Stimulated activated CD8-positive, alpha-beta memory T cell treated with anti-CD3 and anti-CD28 coated beads, Interleukin-7, amount 100 ng/mL, for 48 hours (primary cell): Measurements from ENCODE around the gene YAF2.
"Not testable (repeated sequence)": the region's sequence is repeated elsewhere in the genome, so short reads cannot be mapped to it uniquely, and the experiment has no call there.

ENCODE experiments used
- DNase-seq, 2 donors: peaks; one replicate each; pipeline ENCODE4 v3.0.0-alpha.2; 2020; ENCODE audit warnings: low read depth in 1 of 2; ENCODE audit errors: extremely low read depth in 1 of 2

Gene YAF2

GRCh38 chr12:42255221-42255865 is 17.3 kb upstream of the YAF2 start:
- no peak for DNase-seq

DNA sequence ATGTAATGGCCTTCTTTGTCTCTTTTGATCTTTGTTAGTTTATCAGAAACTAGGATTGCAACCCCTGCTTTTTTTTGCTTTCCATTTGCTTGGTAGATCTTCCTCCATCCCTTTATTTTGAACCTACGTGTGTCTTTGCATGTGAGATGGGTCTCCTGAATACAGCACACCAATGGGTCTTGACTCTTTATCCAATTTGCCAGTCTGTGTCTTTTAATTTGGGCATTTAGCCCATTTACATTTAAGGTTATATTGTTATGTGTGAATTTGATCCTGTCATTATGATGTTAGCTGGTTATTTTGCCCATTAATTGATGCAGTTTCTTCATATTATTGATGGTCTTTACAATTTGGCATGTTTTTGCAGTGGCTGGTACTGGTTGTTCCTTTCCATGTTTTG is 14.6 kb upstream of the YAF2 start:
- DNase-seq, result not testable (repeated sequence)

GRCh38 chr12:42249033-42249432 is 11.0 kb upstream of the YAF2 start:
- DNase-seq, result not testable (repeated sequence)

- no peak for DNase-seq
Observed at GRCh38 chr12:42240131-42240750, 2.2 kb upstream of the YAF2 start.

GRCh38 chr12:42237853-42238239 is 202 bp downstream of the YAF2 start:
- no peak for DNase-seq

DNA sequence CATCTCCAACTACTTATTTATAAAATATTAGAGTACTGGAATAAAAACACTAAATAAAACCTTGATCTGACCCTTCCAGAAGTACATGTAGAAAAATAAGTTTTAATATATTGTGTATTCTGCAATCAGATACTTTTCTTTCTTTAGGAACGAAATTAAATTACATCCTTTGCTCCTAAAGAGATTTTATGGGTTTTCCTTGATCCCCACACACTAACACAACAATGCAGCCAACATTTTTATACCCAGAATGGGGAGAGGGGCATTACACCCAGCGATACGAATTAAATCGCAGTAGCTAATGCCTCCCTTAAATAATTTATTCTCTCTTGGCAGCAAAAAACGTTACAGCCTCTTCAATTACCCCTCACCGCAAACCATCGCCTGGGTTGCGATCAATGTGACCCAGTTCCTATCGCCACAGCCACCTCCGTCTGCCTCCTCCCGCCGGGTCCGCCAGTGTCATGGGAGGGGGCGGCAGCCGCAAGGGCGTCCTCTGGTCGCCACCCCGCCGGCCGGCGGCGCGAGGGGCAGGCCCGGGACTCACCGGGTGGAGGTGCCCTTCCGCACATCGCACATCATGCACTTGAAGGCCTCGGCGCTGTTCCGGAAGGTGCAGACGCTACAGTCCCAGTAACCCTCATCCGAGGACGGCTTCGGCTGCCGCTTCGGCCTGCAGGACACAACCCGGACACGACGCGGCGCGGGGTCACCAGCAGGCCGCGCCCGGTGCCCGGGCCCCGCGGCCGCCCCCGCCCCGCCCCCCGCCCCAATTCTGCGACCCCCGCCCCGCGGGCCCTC is 796 bp downstream of the YAF2 start:
- DNase-seq, result peak; percentile 49 to 63

DNA sequence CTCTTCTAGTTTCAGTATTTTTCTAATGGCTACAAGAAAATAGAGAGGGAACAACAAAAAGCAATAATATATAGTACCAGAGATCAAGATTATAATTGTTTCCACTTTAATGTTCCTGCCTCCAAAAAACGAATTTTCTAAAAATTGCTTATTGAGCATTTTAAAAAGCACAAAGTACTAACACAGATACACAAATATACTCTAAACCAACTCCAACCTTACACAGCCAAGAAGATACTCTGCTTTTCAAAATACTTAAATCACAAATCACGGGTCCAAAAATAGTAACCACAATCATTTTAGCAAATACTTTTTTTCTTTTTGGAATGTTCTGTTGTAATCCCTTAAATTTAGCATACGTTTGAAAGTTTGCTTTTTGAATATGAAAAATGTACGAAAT is 2.0 kb downstream of the YAF2 start:
- DNase-seq, result no peak

DNA sequence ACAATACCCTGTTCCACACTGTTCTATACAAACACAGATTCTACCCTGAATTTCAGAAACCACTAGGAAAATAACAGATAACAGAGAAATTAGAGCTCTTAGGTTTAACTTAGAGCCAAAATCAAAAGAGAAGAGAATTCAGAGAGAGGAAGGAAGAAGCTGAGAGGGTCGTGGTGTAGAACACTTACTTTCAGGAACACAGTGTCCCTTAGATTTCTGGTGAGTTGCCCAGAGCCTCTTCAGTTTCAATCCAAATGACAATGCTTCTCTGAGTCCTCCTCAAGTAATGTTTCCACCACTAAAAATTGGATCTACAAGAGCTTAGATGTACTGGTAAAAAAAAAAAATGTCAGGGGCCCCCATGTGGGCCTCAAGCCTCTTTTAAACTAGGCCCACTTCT is 2.6 kb downstream of the YAF2 start:
- DNase-seq, result no peak

DNA sequence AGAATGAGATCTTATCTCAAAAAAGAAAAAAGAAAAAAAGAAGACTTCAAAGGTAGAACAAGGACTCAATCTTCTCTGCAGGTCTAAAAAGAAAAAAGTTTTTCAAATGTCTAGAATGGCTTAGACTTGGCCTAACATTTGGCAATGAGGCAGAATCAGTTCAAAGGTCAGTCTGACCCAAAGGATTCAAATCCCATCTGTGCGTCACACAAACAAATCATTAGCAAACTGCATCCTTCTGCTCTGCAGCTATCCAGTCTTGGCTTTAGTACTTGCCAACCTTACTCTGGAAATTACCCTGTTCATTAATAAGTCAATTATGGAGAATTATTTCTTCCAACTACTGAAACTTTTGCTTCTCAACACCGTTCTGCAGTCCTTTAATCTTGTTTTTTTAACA is 3.1 kb downstream of the YAF2 start:
- no peak for DNase-seq

DNA sequence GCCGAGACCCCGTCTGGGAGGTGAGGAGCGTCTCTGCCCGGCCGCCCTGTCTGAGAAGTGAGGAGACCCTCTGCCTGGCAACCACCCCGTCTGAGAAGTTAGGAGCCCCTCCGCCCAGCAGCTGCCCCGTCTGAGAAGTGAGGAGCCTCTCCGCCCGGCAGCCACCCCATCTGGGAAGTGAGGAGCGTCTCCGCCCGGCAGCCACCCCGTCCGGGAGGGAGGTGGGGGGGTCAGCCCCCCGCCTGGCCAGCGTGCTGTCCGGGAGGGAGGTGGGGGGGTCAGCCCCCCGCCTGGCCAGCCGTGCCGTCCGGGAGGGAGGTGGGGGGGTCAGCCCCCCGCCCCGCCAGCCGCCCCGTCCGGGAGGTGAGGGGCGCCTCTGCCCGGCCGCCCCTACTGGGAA is 10.5 kb downstream of the YAF2 start:
- DNase-seq, result not testable (repeated sequence)

DNA sequence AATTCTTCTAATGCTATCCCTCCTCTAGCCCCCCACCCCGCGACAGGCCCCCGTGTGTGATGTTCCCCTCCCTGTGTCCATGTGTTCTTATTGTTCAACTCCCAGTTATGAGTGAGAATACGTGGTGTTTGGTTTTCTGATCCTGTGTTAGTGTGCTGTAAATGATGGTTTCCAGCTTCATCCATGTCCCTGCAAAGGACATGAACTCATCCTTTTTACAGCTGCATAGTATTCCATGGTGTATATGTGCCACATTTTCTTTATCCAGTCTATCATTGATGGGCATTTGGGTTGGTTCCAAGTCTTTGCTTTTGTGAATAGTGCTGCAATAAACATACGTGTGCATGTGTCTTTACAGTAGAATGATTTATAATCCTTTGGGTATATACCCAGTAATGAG is 13.5 kb downstream of the YAF2 start:
- DNase-seq, result not testable (repeated sequence)

DNA sequence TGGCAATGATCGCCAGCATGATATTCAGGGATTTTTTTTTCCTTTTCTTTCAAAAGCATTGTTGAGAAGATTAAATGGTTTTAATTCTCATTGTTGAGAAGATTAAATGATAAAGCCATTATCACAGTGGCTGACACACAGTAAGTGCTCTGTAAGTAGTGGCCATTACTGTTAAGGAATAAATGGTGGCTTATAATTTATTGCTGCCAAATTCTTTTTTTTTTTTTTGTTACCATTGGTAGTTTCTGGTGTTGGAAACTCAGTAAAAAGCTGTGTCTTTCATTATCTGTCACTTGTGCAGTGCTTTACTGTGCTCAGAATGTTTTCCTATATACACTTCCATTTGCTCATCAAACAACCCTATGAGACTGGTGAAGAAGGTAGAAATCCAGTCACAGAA is 15.3 kb downstream of the YAF2 start:
- no peak for DNase-seq

DNA sequence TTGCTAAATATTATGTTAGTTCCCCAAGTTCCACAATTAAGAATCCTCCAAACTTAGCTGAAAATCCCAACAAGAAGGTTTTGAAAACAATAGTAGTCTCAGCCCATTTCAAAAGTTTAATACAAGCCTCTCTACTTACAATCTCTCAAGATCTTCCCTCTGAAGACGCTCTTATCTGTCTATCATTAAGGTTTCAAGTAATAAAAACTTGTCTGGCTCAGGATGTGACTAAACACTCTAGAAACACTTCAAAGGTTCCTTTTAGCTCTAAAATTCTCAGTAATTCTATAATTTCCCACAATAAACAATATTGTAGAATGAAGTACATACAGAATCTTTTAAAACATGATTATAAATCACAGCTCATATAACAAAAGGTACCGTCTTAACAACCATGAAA is 16.3 kb downstream of the YAF2 start:
- DNase-seq, result no peak

- DNase-seq, result no peak
Observed at GRCh38 chr12:42217656-42218055, 20.4 kb downstream of the YAF2 start.

DNA sequence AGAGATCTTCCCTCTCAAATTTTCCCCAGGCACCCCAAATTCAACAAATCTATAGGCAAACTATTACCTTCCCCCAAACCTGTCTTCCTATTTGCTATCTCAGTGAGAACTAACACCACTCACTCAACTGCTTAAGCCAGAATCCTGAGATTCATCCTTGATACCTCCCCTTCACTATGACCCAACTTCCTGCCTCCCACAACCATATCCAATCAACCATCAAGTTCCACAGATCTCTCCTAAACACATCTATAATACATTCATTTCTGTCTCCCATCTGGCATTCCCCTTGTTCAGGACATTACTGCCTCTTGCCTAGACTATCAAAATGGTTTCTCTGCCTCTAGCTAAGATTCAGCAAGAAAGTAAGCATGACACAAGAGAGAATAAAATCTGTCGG is 21.3 kb downstream of the YAF2 start:
- no peak for DNase-seq

GRCh38 chr12:42215759-42216158 is 22.3 kb downstream of the YAF2 start:
- DNase-seq, result not testable (repeated sequence)

DNA sequence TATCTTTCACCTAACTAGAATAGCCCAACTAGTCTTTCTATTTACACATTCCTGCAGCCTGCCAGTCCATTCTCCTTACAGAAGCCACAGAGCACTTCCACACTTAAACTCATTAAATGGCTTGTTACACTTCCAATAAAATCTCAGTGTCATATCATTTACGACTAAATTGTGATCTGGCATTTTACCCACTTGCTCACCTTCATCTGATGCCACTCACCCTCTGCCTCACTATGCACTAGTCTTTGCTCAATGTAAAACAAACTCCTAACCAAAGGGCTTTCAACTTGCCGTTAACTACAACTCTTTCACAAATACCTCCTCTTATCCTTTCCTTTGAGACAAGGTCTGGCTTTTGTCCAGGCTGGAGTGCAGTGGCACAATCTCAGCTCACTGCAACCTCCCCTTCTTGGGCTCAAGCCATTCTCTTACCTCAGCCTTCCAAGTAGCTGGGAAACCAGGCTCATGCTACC is 24.1 kb downstream of the YAF2 start:
- DNase-seq, result no peak

- DNase-seq, result no peak
Observed at GRCh38 chr12:42213023-42213422, 25.0 kb downstream of the YAF2 start.

DNA sequence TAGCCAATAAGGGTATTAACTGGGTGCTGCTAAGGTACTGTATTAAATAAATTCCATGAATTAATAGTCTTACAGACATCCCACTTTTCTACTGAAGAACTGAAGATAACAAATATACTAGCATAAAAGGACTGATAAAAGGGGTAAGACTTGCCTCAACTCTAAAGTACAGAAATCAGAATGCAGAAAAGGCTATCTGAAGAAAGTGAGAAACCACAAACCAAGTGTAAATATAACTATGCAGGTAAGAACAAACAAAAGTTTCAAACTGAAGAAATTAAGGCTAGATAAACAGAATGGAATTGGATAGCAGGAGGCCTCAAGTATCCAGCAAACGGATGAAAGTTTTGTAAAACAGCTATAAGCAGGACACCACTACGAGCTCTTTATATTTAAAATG is 29.5 kb downstream of the YAF2 start:
- DNase-seq, result no peak

GRCh38 chr12:42204819-42205218 is 33.2 kb downstream of the YAF2 start:
- no peak for DNase-seq

GRCh38 chr12:42204362-42204761 is 33.7 kb downstream of the YAF2 start:
- no peak for DNase-seq

GRCh38 chr12:42201063-42201462 is 37.0 kb downstream of the YAF2 start:
- no peak for DNase-seq
